Erythroblast (primary cell): Measurements from ENCODE around the gene B4GAT1.

Experiments
- DNase-seq, 2 experiments: peaks; one replicate each; lab custom pipeline; 2025; lab: John Stamatoyannopoulos, UW
- GATA1 ChIP-seq: IDR thresholded peaks from 2 replicates; pipeline ENCODE4 v1.6.1; 2011; ENCODE audit warnings: low read depth, mild to moderate bottlenecking, control low read depth, low read length, moderate library complexity
- POLR2A ChIP-seq: IDR thresholded peaks from 2 replicates; pipeline ENCODE4 v1.6.1; 2011; ENCODE audit warnings: mild to moderate bottlenecking, low read length

The B4GAT1 gene

DNA sequence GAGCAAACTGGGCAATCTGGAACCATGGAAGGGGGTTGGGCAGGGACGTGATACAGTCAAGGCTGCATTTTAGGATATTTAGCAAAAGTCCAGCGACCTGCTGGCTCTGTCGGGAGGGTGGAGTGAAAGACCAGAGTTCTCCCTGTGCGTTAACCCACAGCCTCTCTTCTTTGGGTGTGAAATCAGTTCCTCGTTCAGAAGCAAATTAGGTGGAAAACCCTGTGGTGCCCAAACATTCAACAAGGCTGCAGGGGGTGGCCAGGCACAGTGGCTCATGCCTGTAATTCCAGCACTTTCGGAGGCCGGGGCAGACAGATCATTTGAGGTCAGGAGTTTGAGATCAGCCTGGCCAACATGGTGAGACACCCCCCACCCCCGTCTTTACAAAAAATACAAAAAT, 49.8 kb downstream of the B4GAT1 start:
- DNase-seq = no peak
- TF ChIP-seq POLR2A (no peak), GATA1 (no peak)
